Measurements from ENCODE around the gene MIAT.
A peak's percentile ranks its signal among the peaks of the same experiment; 100 is the strongest.
"Not testable (repeated sequence)": the region's sequence is repeated elsewhere in the genome, so short reads cannot be mapped to it uniquely, and the experiment has no call there.

The MIAT gene

GRCh38 chr22:26656891-26657851 is at the start of gene MIAT:
Gene MIAT (plus strand): TSS chr22:26657588.
- TF ChIP-seq EZH2 (IDR thresholded peaks at IDR 0.05) (no peak), FOXP2 (optimal IDR thresholded peaks at IDR 0.05; ENCODE audit: control extremely low read depth, extremely low read length, insufficient read depth) (no peak), POLR2AphosphoS5 (IDR thresholded peaks at IDR 0.05; ENCODE audit: borderline replicate concordance, low read depth, low read length) (no peak)
- Histone ChIP-seq H3K4me3 (peak within 1 kb of the TSS; percentile 76), H3K9me3 (ENCODE audit: low read depth, low read length) (no peaks in the 10 kb centered on the region), H3K36me3 (ENCODE audit: insufficient read depth, low read length) (no peaks in the 10 kb centered on the region), H3K9ac (ENCODE audit: insufficient read length) (no peak within 1 kb of the TSS), H3K27ac (no peak within 1 kb of the TSS)
- no peak for DNase-seq (ENCODE audit: low read depth, low spot score)

- H3K9ac ChIP-seq (ENCODE audit: insufficient read length) = no peak overlapping the region
- H3K4me3 ChIP-seq = no peak overlapping the region
- TF ChIP-seq EZH2 (IDR thresholded peaks at IDR 0.05) (no peak), POLR2AphosphoS5 (IDR thresholded peaks at IDR 0.05; ENCODE audit: borderline replicate concordance, low read depth, low read length) (no peak), FOXP2 (optimal IDR thresholded peaks at IDR 0.05; ENCODE audit: control extremely low read depth, extremely low read length, insufficient read depth) (no peak)
- H3K9me3 ChIP-seq (ENCODE audit: low read depth, low read length) = no peaks in the 10 kb centered on the region
- no peak overlapping the region for H3K27ac ChIP-seq
- DNase-seq (ENCODE audit: low read depth, low spot score) = no peak
- H3K36me3 ChIP-seq (ENCODE audit: insufficient read depth, low read length) = no peaks in the 10 kb centered on the region
These were observed 49.3 kb upstream of the MIAT start for GRCh38 chr22:26608129-26608528.

- H3K4me3 ChIP-seq = no peak overlapping the region
- no peak for DNase-seq (ENCODE audit: low read depth, low spot score)
- H3K27ac ChIP-seq = no peak overlapping the region
- TF ChIP-seq EZH2 (IDR thresholded peaks at IDR 0.05) (no peak), FOXP2 (optimal IDR thresholded peaks at IDR 0.05; ENCODE audit: control extremely low read depth, extremely low read length, insufficient read depth) (no peak), POLR2AphosphoS5 (IDR thresholded peaks at IDR 0.05; ENCODE audit: borderline replicate concordance, low read depth, low read length) (no peak)
- no peaks in the 10 kb centered on the region for H3K36me3 ChIP-seq (ENCODE audit: insufficient read depth, low read length)
- no peak overlapping the region for H3K9ac ChIP-seq (ENCODE audit: insufficient read length)
- H3K9me3 ChIP-seq (ENCODE audit: low read depth, low read length) = no peaks in the 10 kb centered on the region
These were observed 48.1 kb upstream of the MIAT start for GRCh38 chr22:26609287-26609686.

GRCh38 chr22:26610072-26610958 is 47.1 kb upstream of the MIAT start:
- DNase-seq (ENCODE audit: low read depth, low spot score) = no peak
- TF ChIP-seq EZH2 (IDR thresholded peaks at IDR 0.05) (no peak), POLR2AphosphoS5 (IDR thresholded peaks at IDR 0.05; ENCODE audit: borderline replicate concordance, low read depth, low read length) (no peak), FOXP2 (optimal IDR thresholded peaks at IDR 0.05; ENCODE audit: control extremely low read depth, extremely low read length, insufficient read depth) (no peak)
- no peak overlapping the region for H3K27ac ChIP-seq
- no peak overlapping the region for H3K9ac ChIP-seq (ENCODE audit: insufficient read length)
- H3K36me3 ChIP-seq (ENCODE audit: insufficient read depth, low read length) = no peaks in the 10 kb centered on the region
- H3K4me3 ChIP-seq = no peak overlapping the region
- H3K9me3 ChIP-seq (ENCODE audit: low read depth, low read length) = no peaks in the 10 kb centered on the region

- TF ChIP-seq FOXP2 (optimal IDR thresholded peaks at IDR 0.05; ENCODE audit: control extremely low read depth, extremely low read length, insufficient read depth) = no peak
- no peak for TF ChIP-seq POLR2AphosphoS5 (IDR thresholded peaks at IDR 0.05; ENCODE audit: borderline replicate concordance, low read depth, low read length)
- TF ChIP-seq EZH2 (IDR thresholded peaks at IDR 0.05) = no peak
- no peak for DNase-seq (ENCODE audit: low read depth, low spot score)
- no peak overlapping the region for H3K4me3 ChIP-seq
- H3K9me3 ChIP-seq (ENCODE audit: low read depth, low read length) = no peaks in the 10 kb centered on the region
- H3K36me3 ChIP-seq (ENCODE audit: insufficient read depth, low read length) = no peaks in the 10 kb centered on the region
- no peak overlapping the region for H3K9ac ChIP-seq (ENCODE audit: insufficient read length)
- H3K27ac ChIP-seq = no peak overlapping the region
These were observed 46.4 kb upstream of the MIAT start for GRCh38 chr22:26610996-26611395.

- no peak overlapping the region for H3K27ac ChIP-seq
- no peak for TF ChIP-seq EZH2 (IDR thresholded peaks at IDR 0.05)
- no peak for TF ChIP-seq POLR2AphosphoS5 (IDR thresholded peaks at IDR 0.05; ENCODE audit: borderline replicate concordance, low read depth, low read length)
- no peak for TF ChIP-seq FOXP2 (optimal IDR thresholded peaks at IDR 0.05; ENCODE audit: control extremely low read depth, extremely low read length, insufficient read depth)
- no peak overlapping the region for H3K4me3 ChIP-seq
- H3K9me3 ChIP-seq (ENCODE audit: low read depth, low read length) = no peaks in the 10 kb centered on the region
- DNase-seq (ENCODE audit: low read depth, low spot score) = no peak
- no peaks in the 10 kb centered on the region for H3K36me3 ChIP-seq (ENCODE audit: insufficient read depth, low read length)
- H3K9ac ChIP-seq (ENCODE audit: insufficient read length) = no peak overlapping the region
These were observed 44.7 kb upstream of the MIAT start for GRCh38 chr22:26612652-26613051.

GRCh38 chr22:26613753-26614152 is 43.6 kb upstream of the MIAT start:
- H3K36me3 ChIP-seq (ENCODE audit: insufficient read depth, low read length); DNase-seq (ENCODE audit: low read depth, low spot score); H3K9ac ChIP-seq (ENCODE audit: insufficient read length); H3K9me3 ChIP-seq (ENCODE audit: low read depth, low read length); H3K27ac ChIP-seq; H3K4me3 ChIP-seq: not testable (repeated sequence)

- Histone ChIP-seq H3K27ac (no peak overlapping the region), H3K9ac (ENCODE audit: insufficient read length) (no peak overlapping the region), H3K4me3 (no peak overlapping the region), H3K36me3 (ENCODE audit: insufficient read depth, low read length) (no peaks in the 10 kb centered on the region), H3K9me3 (ENCODE audit: low read depth, low read length) (no peaks in the 10 kb centered on the region)
- TF ChIP-seq POLR2AphosphoS5 (IDR thresholded peaks at IDR 0.05; ENCODE audit: borderline replicate concordance, low read depth, low read length) = no peak
- no peak for TF ChIP-seq EZH2 (IDR thresholded peaks at IDR 0.05)
- TF ChIP-seq FOXP2 (optimal IDR thresholded peaks at IDR 0.05; ENCODE audit: control extremely low read depth, extremely low read length, insufficient read depth) = no peak
- no peak for DNase-seq (ENCODE audit: low read depth, low spot score)
These were observed 43.1 kb upstream of the MIAT start for GRCh38 chr22:26614322-26614721.
